Smooth muscle cell (in vitro differentiated cells): ENCODE data around the gene OR12D2. TPM values are rescaled to one million over a fixed set of nuclear protein-coding genes. Genes with fewer than 3 reads are reported as not detected.
"Not testable (repeated sequence)": the region's sequence is repeated elsewhere in the genome, so short reads cannot be mapped to it uniquely, and the experiment has no call there.

ENCODE experiments used
- DNase-seq: peaks from one replicate; lab custom pipeline; 2025; ENCODE audit not compliant: unreplicated experiment; lab: John Stamatoyannopoulos, UW
- H2AFZ ChIP-seq: fragments of 200-600 bp; sonication (generic); 2 replicates; pipeline ENCODE4 v1.6.0; 2016; ENCODE audit warnings: antibody characterized with exemption, low read depth, mild to moderate bottlenecking
- H3F3A ChIP-seq: fragments of 200-600 bp; sonication (generic); 2 replicates; pipeline ENCODE4 v1.6.0; 2017; ENCODE audit warnings: antibody characterized with exemption, low read depth
- H3K27ac ChIP-seq: fragments of 200-600 bp; sonication (generic); 2 replicates; pipeline ENCODE4 v1.5.1; 2016; ENCODE audit warnings: low read depth, mild to moderate bottlenecking
- H3K27me3 ChIP-seq: fragments of 200-600 bp; sonication (generic); 2 replicates; pipeline ENCODE4 v1.6.1; 2016; ENCODE audit warnings: low read depth, mild to moderate bottlenecking
- H3K36me3 ChIP-seq: fragments of 200-600 bp; sonication (generic); 2 replicates; pipeline ENCODE4 v1.5.1; 2016; ENCODE audit warnings: low read depth
- H3K4me1 ChIP-seq: fragments of 200-600 bp; sonication (generic); 2 replicates; pipeline ENCODE4 v1.5.1; 2016; ENCODE audit warnings: low read depth
- H3K4me2 ChIP-seq: fragments of 200-600 bp; sonication (generic); 2 replicates; pipeline ENCODE4 v1.6.0; 2016; ENCODE audit warnings: mild to moderate bottlenecking
- H3K4me3 ChIP-seq: fragments of 200-600 bp; sonication (generic); 2 replicates; pipeline ENCODE4 v1.5.1; 2016; ENCODE audit warnings: mild to moderate bottlenecking
- H3K79me2 ChIP-seq: fragments of 200-600 bp; sonication (generic); 2 replicates; pipeline ENCODE4 v1.6.0; 2016; ENCODE audit warnings: low read depth, mild to moderate bottlenecking
- H3K9ac ChIP-seq: fragments of 200-600 bp; sonication (generic); 2 replicates; pipeline ENCODE4 v1.6.0; 2016; ENCODE audit warnings: low read depth
- H3K9me3 ChIP-seq: fragments of 200-600 bp; sonication (generic); replicated peaks from 2 replicates; pipeline ENCODE4 v1.5.1; 2016; ENCODE audit warnings: low read depth
- H4K20me1 ChIP-seq: fragments of 200-600 bp; sonication (generic); 2 replicates; pipeline ENCODE4 v1.6.0; 2016; ENCODE audit warnings: low read depth
- whole genome bisulfite sequencing: methylation state at CpG from one replicate; pipeline ENCODE4 v1.1.7; 2016; ENCODE audit warnings: low lambda C conversion rate; 5-methylcytosine and 5-hydroxymethylcytosine counted together
- polyA plus RNA-seq: library from polyadenylated mRNA; unstranded; fragments of >200 nt; fragmentation: Nextera tagmentation; extraction: Ambion mirVana; gene quantifications from 2 replicates; pipeline ENCODE4 v1.2.1, GENCODE V29; 2016
- total RNA-seq: library from RNA; depleted of rRNA; stranded (reverse); fragments of >200 nt; gene quantifications from 2 replicates; pipeline ENCODE4 v1.2.3, GENCODE V29; 2014
- TF ChIP-seq, protein P1 (sequence below): fragments of 200-600 bp; sonication (generic); IDR thresholded peaks from 2 replicates; pipeline ENCODE4 v1.5.1; 2017; ENCODE audit warnings: borderline replicate concordance, mild to moderate bottlenecking, antibody characterized with exemption; ENCODE audit not compliant: insufficient read depth, poor library complexity, severe bottlenecking

The OR12D2 gene
- total and polyA plus RNA-seq, 2 experiments from 2014 or later = not detected

DNA sequence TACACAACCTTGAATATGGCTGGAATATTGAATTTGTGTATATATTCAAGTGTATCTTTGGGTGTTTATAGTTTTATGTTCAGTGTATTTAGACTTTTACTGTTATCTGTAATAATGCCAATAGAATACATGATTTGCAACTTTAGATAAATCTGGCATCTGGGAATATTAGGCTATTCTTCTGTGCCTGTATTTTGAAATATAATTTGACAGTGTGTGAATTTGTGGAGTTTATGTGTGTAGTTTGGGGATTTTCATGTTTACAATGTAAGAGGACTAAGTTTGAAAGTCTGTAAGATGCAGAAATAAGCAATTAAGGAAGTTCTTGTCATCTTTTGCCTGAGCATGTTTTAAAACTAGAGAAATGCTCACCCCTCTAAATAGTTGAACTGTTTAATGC lies 43.6 kb downstream of the OR12D2 start, which contains the start of gene OR10C1:
Gene OR10C1, plus strand, starts transcription at position 301 of the 400 bp plus-strand sequence. CDS start 710 bp downstream, outside the sequence.
- Histone ChIP-seq H3K9me3 (no peaks in the 10 kb centered on the region), H3K27me3 (no peaks in the 10 kb centered on the region), H2AFZ (no peak within 1 kb of the TSS), H3K79me2 (no peaks in the 10 kb centered on the region), H3K4me2 (no peak within 1 kb of the TSS), H3K9ac (no peak within 1 kb of the TSS), H3K4me1 (no peaks in the 10 kb centered on the region), H3F3A (no peaks in the 10 kb centered on the region), H4K20me1 (no peaks in the 10 kb centered on the region), H3K27ac (no peak within 1 kb of the TSS), H3K4me3 (no peak within 1 kb of the TSS), H3K36me3 (no peaks in the 10 kb centered on the region)
- DNase-seq = no peak
- TF ChIP-seq, protein P1, sequence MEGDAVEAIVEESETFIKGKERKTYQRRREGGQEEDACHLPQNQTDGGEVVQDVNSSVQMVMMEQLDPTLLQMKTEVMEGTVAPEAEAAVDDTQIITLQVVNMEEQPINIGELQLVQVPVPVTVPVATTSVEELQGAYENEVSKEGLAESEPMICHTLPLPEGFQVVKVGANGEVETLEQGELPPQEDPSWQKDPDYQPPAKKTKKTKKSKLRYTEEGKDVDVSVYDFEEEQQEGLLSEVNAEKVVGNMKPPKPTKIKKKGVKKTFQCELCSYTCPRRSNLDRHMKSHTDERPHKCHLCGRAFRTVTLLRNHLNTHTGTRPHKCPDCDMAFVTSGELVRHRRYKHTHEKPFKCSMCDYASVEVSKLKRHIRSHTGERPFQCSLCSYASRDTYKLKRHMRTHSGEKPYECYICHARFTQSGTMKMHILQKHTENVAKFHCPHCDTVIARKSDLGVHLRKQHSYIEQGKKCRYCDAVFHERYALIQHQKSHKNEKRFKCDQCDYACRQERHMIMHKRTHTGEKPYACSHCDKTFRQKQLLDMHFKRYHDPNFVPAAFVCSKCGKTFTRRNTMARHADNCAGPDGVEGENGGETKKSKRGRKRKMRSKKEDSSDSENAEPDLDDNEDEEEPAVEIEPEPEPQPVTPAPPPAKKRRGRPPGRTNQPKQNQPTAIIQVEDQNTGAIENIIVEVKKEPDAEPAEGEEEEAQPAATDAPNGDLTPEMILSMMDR = no peak

DNA sequence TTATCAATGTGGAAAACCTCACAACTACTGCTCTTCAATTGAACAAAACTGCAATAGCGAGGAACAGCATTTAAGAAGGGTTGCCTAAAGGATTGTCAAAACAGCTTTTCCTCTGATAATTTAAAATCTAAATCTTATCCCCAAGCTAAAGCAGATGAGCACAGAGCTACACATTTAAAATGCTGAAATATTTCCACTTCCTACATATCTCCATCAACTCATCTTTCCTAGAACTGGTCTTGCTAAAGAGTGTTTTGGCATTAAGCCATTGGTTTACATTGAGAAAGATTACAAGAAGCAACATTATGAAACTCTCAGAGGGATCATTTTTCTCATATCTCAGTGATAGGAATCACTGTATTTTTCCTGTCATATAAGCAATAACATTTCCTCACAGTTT lies 47.3 kb downstream of the OR12D2 start:
- Histone ChIP-seq H3K9me3 (no peaks in the 10 kb centered on the region), H4K20me1 (no peaks in the 10 kb centered on the region), H3K36me3 (no peaks in the 10 kb centered on the region), H2AFZ (no peak overlapping the region), H3K27me3 (no peaks in the 10 kb centered on the region), H3K79me2 (no peaks in the 10 kb centered on the region), H3F3A (no peaks in the 10 kb centered on the region), H3K4me1 (peaks cover 4% of the 10 kb centered on the region), H3K4me3 (no peak overlapping the region), H3K4me2 (no peak overlapping the region), H3K27ac (no peak overlapping the region), H3K9ac (no peak overlapping the region)
- WGBS = 96% methylated on average over 1 of the region's 1 CpG
- TF ChIP-seq, protein P1 = no peak
- DNase-seq = no peak

DNA sequence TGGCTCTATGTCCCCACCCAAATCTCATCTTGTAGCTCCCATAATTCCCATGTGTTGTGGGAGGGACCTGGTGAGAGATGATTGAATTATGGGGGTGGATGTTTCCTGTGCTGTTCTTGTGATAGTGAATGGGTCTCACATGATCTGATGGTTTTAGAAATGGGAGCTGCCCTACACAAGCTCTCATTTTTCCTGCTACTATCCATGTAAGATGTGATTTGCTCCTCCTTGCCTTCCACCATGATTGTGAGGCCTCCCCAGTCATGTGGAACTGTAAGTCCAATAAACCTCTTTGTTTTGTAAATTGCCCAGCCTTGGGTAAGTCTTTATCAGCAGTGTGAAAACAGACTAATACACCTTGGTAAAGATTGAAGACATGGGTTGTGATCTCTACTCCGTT lies 48.6 kb downstream of the OR12D2 start:
- H3K4me2 ChIP-seq, H3K27me3 ChIP-seq, H3F3A ChIP-seq, H3K79me2 ChIP-seq, H2AFZ ChIP-seq, H3K4me1 ChIP-seq, DNase-seq, H4K20me1 ChIP-seq, H3K4me3 ChIP-seq, H3K36me3 ChIP-seq, H3K9me3 ChIP-seq, H3K27ac ChIP-seq, H3K9ac ChIP-seq: not testable (repeated sequence)
- 85% methylated on average over 1 of the region's 1 CpG for WGBS

Other genes with a start within 250 kb of the OR12D2 start
- gene OR2J2, start 224.7 kb upstream of the OR12D2 start, total RNA-seq = not detected in 2 replicates
- not detected in 2 replicates for gene OR2J2, start 224.7 kb upstream of the OR12D2 start, polyA plus RNA-seq
- not detected in 2 replicates for gene OR14J1, start 93.9 kb upstream of the OR12D2 start, total RNA-seq
- gene OR14J1, start 93.9 kb upstream of the OR12D2 start, polyA plus RNA-seq = not detected in 2 replicates
- gene OR5V1, start 26.8 kb upstream of the OR12D2 start, total RNA-seq = not detected in 2 replicates
- not detected in 2 replicates for gene OR5V1, start 26.8 kb upstream of the OR12D2 start, polyA plus RNA-seq
- not detected in 2 replicates for gene OR12D3, start 20.3 kb upstream of the OR12D2 start, total RNA-seq
- not detected in 2 replicates for gene OR12D3, start 20.3 kb upstream of the OR12D2 start, polyA plus RNA-seq
- gene OR12D1, start 19.3 kb downstream of the OR12D2 start, total RNA-seq = not detected in 2 replicates
- not detected in 2 replicates for gene OR12D1, start 19.3 kb downstream of the OR12D2 start, polyA plus RNA-seq
- gene OR10C1, start 43.7 kb downstream of the OR12D2 start, total RNA-seq = not detected in 2 replicates
- not detected in 2 replicates for gene OR10C1, start 43.7 kb downstream of the OR12D2 start, polyA plus RNA-seq
- not detected in 2 replicates for gene OR11A1, start 61.4 kb downstream of the OR12D2 start, total RNA-seq
- gene OR11A1, start 61.4 kb downstream of the OR12D2 start, polyA plus RNA-seq = not detected in 2 replicates
- not detected in 2 replicates for gene OR2H1, start 61.5 kb downstream of the OR12D2 start, total RNA-seq
- gene OR2H1, start 61.5 kb downstream of the OR12D2 start, polyA plus RNA-seq = not detected in 2 replicates
- gene MAS1L, start 92.3 kb downstream of the OR12D2 start, total RNA-seq = not detected in 2 replicates
- gene MAS1L, start 92.3 kb downstream of the OR12D2 start, polyA plus RNA-seq = not detected in 2 replicates
- not detected in 2 replicates for gene UBD, start 164.1 kb downstream of the OR12D2 start, total RNA-seq
- 0.38 and 0.60 TPM in 2 replicates for gene UBD, start 164.1 kb downstream of the OR12D2 start, polyA plus RNA-seq
- not detected in 2 replicates for gene OR2H2, start 189.5 kb downstream of the OR12D2 start, total RNA-seq
- 0.19 TPM in 1 of 2 replicates, not detected in the other for gene OR2H2, start 189.5 kb downstream of the OR12D2 start, polyA plus RNA-seq
- 26.0 and 43.9 TPM in 2 replicates for gene GABBR1, start 237.6 kb downstream of the OR12D2 start, total RNA-seq
- 13.2 and 24.0 TPM in 2 replicates for gene GABBR1, start 237.6 kb downstream of the OR12D2 start, polyA plus RNA-seq